ENCODE results near the gene SETBP1.

GRCh38 chr18:44733069-44733753 lies 52.5 kb downstream of the SETBP1 start:
- TF ChIP-seq BACH2 (CRISPR knock-in tag; IDR thresholded peaks at IDR 0.05; ENCODE audit: borderline replicate concordance) (no peak), ZNF8 (CRISPR knock-in tag; IDR thresholded peaks at IDR 0.05) (no peak), PATZ1 (CRISPR knock-in tag; IDR thresholded peaks at IDR 0.05; ENCODE audit: borderline replicate concordance) (no peak), SNAI2 (CRISPR knock-in tag; IDR thresholded peaks at IDR 0.05) (no peak), ESRRG (CRISPR knock-in tag; IDR thresholded peaks at IDR 0.05) (no peak), GLIS3 (CRISPR knock-in tag; IDR thresholded peaks at IDR 0.05) (no peak), TSHZ2 (CRISPR knock-in tag; IDR thresholded peaks at IDR 0.05) (no peak), ARNTL (CRISPR knock-in tag; IDR thresholded peaks at IDR 0.05; ENCODE audit: borderline replicate concordance, low read depth) (no peak), CSDC2 (CRISPR knock-in tag; IDR thresholded peaks at IDR 0.05) (no peak), TOX (CRISPR knock-in tag; IDR thresholded peaks at IDR 0.05; ENCODE audit: borderline replicate concordance) (no peak), CREB5 (CRISPR knock-in tag; IDR thresholded peaks at IDR 0.05; ENCODE audit: low read depth) (no peak), ISL1 (CRISPR knock-in tag; IDR thresholded peaks at IDR 0.05) (no peak), ZFP30 (CRISPR knock-in tag; IDR thresholded peaks at IDR 0.05) (no peak)

Data from SK-N-SH treated with all-trans-retinoic acid at 6 μM for 48 hours (cell line).